Activated T-cell treated with anti-CD3 and anti-CD28 coated beads, Interleukin-2, amount 50 U/mL, for 24 hours (primary cell): ENCODE data around the gene APBB1IP.

Experiments used
- DNase-seq: peaks from one replicate; pipeline ENCODE4 v3.0.0-alpha.2; 2020
- H3K27ac Mint-ChIP-seq: 2 replicates; pipeline ENCODE4 v1.8.0; 2020; ENCODE audit warnings: mild to moderate bottlenecking, mixed read lengths
- H3K27me3 Mint-ChIP-seq: 2 replicates; pipeline ENCODE4 v1.8.0; 2020; ENCODE audit warnings: mixed read lengths
- H3K36me3 Mint-ChIP-seq: 2 replicates; pipeline ENCODE4 v1.8.0; 2020; ENCODE audit warnings: low read depth, mixed read lengths
- H3K4me1 Mint-ChIP-seq: 2 replicates; pipeline ENCODE4 v1.8.0; 2020; ENCODE audit warnings: low read depth, mixed read lengths
- H3K4me3 Mint-ChIP-seq: 2 replicates; pipeline ENCODE4 v1.8.0; 2020; ENCODE audit warnings: mild to moderate bottlenecking, moderate library complexity, mixed read lengths
- H3K9me3 Mint-ChIP-seq: 2 replicates; pipeline ENCODE4 v1.8.0; 2020; ENCODE audit warnings: mixed read lengths

APBB1IP gene

GRCh38 chr10:26524161-26524896 is 86.2 kb downstream of the APBB1IP start:
- Mint-ChIP-seq H3K27me3 (no peaks in the 10 kb centered on the region), H3K9me3 (no peaks in the 10 kb centered on the region), H3K4me3 (no peak overlapping the region), H3K4me1 (peaks cover 44% of the 10 kb centered on the region), H3K36me3 (peaks cover 83% of the 10 kb centered on the region), H3K27ac (peak overlapping the region; percentile 26)
- DNase-seq = no peak

GRCh38 chr10:26525586-26525985 is 87.4 kb downstream of the APBB1IP start:
- no peak overlapping the region for H3K4me3 Mint-ChIP-seq
- peaks cover 80% of the 10 kb centered on the region for H3K36me3 Mint-ChIP-seq
- H3K9me3 Mint-ChIP-seq = no peaks in the 10 kb centered on the region
- H3K27ac Mint-ChIP-seq = peak overlapping the region; percentile 68
- H3K4me1 Mint-ChIP-seq = peaks cover 38% of the 10 kb centered on the region
- no peak for DNase-seq
- no peaks in the 10 kb centered on the region for H3K27me3 Mint-ChIP-seq

GRCh38 chr10:26527018-26527417 is 88.9 kb downstream of the APBB1IP start:
- no peak overlapping the region for H3K4me3 Mint-ChIP-seq
- H3K36me3 Mint-ChIP-seq = peaks cover 77% of the 10 kb centered on the region
- no peaks in the 10 kb centered on the region for H3K9me3 Mint-ChIP-seq
- peaks cover 38% of the 10 kb centered on the region for H3K4me1 Mint-ChIP-seq
- H3K27me3 Mint-ChIP-seq = no peaks in the 10 kb centered on the region
- no peak for DNase-seq
- peak overlapping the region; percentile 63 for H3K27ac Mint-ChIP-seq

GRCh38 chr10:26528048-26528447 is 89.9 kb downstream of the APBB1IP start:
- Mint-ChIP-seq H3K4me3 (no peak overlapping the region), H3K27ac (peak overlapping the region; percentile 9), H3K9me3 (no peaks in the 10 kb centered on the region), H3K27me3 (no peaks in the 10 kb centered on the region), H3K4me1 (peaks cover 31% of the 10 kb centered on the region), H3K36me3 (peaks cover 77% of the 10 kb centered on the region)
- DNase-seq = no peak

- Mint-ChIP-seq H3K36me3 (peaks cover 78% of the 10 kb centered on the region), H3K27me3 (no peaks in the 10 kb centered on the region), H3K4me1 (peaks cover 26% of the 10 kb centered on the region), H3K4me3 (no peak overlapping the region), H3K9me3 (no peaks in the 10 kb centered on the region), H3K27ac (peak overlapping the region; percentile 55)
- DNase-seq = no peak
Measured at GRCh38 chr10:26528715-26529393, 90.7 kb downstream of the APBB1IP start.

GRCh38 chr10:26534384-26534783 is 96.2 kb downstream of the APBB1IP start:
- Mint-ChIP-seq H3K27me3 (no peaks in the 10 kb centered on the region), H3K4me3 (no peak overlapping the region), H3K9me3 (no peaks in the 10 kb centered on the region), H3K36me3 (peaks cover 72% of the 10 kb centered on the region), H3K4me1 (no peaks in the 10 kb centered on the region), H3K27ac (no peak overlapping the region)
- DNase-seq = no peak

- H3K36me3 Mint-ChIP-seq = peaks cover 84% of the 10 kb centered on the region
Measured at GRCh38 chr10:26540601-26541000, 102.5 kb downstream of the APBB1IP start.

GRCh38 chr10:26543567-26544306 is 105.6 kb downstream of the APBB1IP start:
- H3K9me3 Mint-ChIP-seq = peaks cover 6% of the 10 kb centered on the region
- peaks cover 91% of the 10 kb centered on the region for H3K36me3 Mint-ChIP-seq
- DNase-seq = no peak
- no peaks in the 10 kb centered on the region for H3K27me3 Mint-ChIP-seq
- H3K27ac Mint-ChIP-seq = peak overlapping the region; percentile 88
- peaks cover 47% of the 10 kb centered on the region for H3K4me1 Mint-ChIP-seq
- H3K4me3 Mint-ChIP-seq = no peak overlapping the region

More at GRCh38 chr10:26540601-26541000, 102.5 kb downstream of the APBB1IP start:
- Mint-ChIP-seq H3K4me1 (peaks cover 37% of the 10 kb centered on the region), H3K27me3 (no peaks in the 10 kb centered on the region), H3K27ac (peak overlapping the region; percentile 59), H3K4me3 (no peak overlapping the region), H3K9me3 (no peaks in the 10 kb centered on the region)
- no peak for DNase-seq

GRCh38 chr10:26544932-26545331 is 106.8 kb downstream of the APBB1IP start:
- no peaks in the 10 kb centered on the region for H3K27me3 Mint-ChIP-seq
- peaks cover 94% of the 10 kb centered on the region for H3K36me3 Mint-ChIP-seq
- H3K9me3 Mint-ChIP-seq = peaks cover 9% of the 10 kb centered on the region
- DNase-seq = no peak
- H3K27ac Mint-ChIP-seq = peak overlapping the region; percentile 88
- peaks cover 49% of the 10 kb centered on the region for H3K4me1 Mint-ChIP-seq
- no peak overlapping the region for H3K4me3 Mint-ChIP-seq

- Mint-ChIP-seq H3K27ac (peak overlapping the region; percentile 79), H3K9me3 (peaks cover 13% of the 10 kb centered on the region), H3K4me3 (no peak overlapping the region), H3K4me1 (peaks cover 23% of the 10 kb centered on the region), H3K36me3 (peaks cover 95% of the 10 kb centered on the region), H3K27me3 (no peaks in the 10 kb centered on the region)
- no peak for DNase-seq
Measured at GRCh38 chr10:26550774-26551526, 112.8 kb downstream of the APBB1IP start.

GRCh38 chr10:26554246-26554645 is 116.1 kb downstream of the APBB1IP start:
- H3K27me3 Mint-ChIP-seq = no peaks in the 10 kb centered on the region
- peaks cover 7% of the 10 kb centered on the region for H3K9me3 Mint-ChIP-seq
- peaks cover 16% of the 10 kb centered on the region for H3K4me1 Mint-ChIP-seq
- DNase-seq = no peak
- peak overlapping the region; percentile 51 for H3K27ac Mint-ChIP-seq
- peaks cover 81% of the 10 kb centered on the region for H3K36me3 Mint-ChIP-seq
- H3K4me3 Mint-ChIP-seq = no peak overlapping the region

- H3K27me3 Mint-ChIP-seq = no peaks in the 10 kb centered on the region
- no peaks in the 10 kb centered on the region for H3K9me3 Mint-ChIP-seq
- H3K4me1 Mint-ChIP-seq = peaks cover 10% of the 10 kb centered on the region
- DNase-seq = no peak
- no peak overlapping the region for H3K4me3 Mint-ChIP-seq
- peak overlapping the region; percentile 54 for H3K27ac Mint-ChIP-seq
- H3K36me3 Mint-ChIP-seq = peaks cover 78% of the 10 kb centered on the region
Measured at GRCh38 chr10:26555719-26556368, 117.7 kb downstream of the APBB1IP start.

GRCh38 chr10:26556748-26557640 is 118.9 kb downstream of the APBB1IP start:
- Mint-ChIP-seq H3K27ac (peak overlapping the region; percentile 66), H3K9me3 (no peaks in the 10 kb centered on the region), H3K4me3 (no peak overlapping the region), H3K27me3 (no peaks in the 10 kb centered on the region), H3K36me3 (peaks cover 78% of the 10 kb centered on the region), H3K4me1 (peaks cover 6% of the 10 kb centered on the region)
- DNase-seq = no peak
